Muscle of leg (tissue), 11 donors: ENCODE measurements around the gene BUD31. TPM values are rescaled to one million over a fixed set of nuclear protein-coding genes. Genes with fewer than 3 reads are reported as not detected.

Experiments
- DNase-seq: peaks from one replicate; pipeline ENCODE4 v3.0.0; 2013
- H3K27ac ChIP-seq: one replicate; pipeline ENCODE4 v1.5.1; 2013; ENCODE audit warnings: mild to moderate bottlenecking, low read length, control low read depth
- H3K27me3 ChIP-seq: one replicate; pipeline ENCODE4 v1.6.1; 2013; ENCODE audit warnings: low read length; ENCODE audit not compliant: control insufficient read depth, insufficient read depth
- H3K36me3 ChIP-seq: one replicate; pipeline ENCODE4 v1.6.1; 2013; ENCODE audit warnings: low read length; ENCODE audit not compliant: control insufficient read depth, insufficient read depth
- H3K4me1 ChIP-seq: one replicate; pipeline ENCODE4 v1.6.1; 2013; ENCODE audit warnings: low read length; ENCODE audit not compliant: control insufficient read depth, insufficient read depth
- H3K4me3 ChIP-seq: one replicate; pipeline ENCODE4 v1.5.1; 2013; ENCODE audit warnings: low read length, control low read depth
- H3K9me3 ChIP-seq: replicated peaks from 2 replicates; pipeline ENCODE4 v1.6.1; 2013; ENCODE audit warnings: low read depth, low read length; ENCODE audit not compliant: control insufficient read depth
- WGBS: methylation state at CpG from one replicate; pipeline ENCODE4 v1.1.5; 2013; ENCODE audit warnings: missing lambda C conversion rate; ENCODE audit not compliant: insufficient coverage; 5-methylcytosine and 5-hydroxymethylcytosine counted together
- polyA plus RNA-seq, 8 donors: library from polyadenylated mRNA; unstranded; fragments of 120-200 nt; gene quantifications; one replicate each; pipeline versions ENCODE4 v1.2.1 to v1.2.3, GENCODE V29; 2013; ENCODE audit warnings: inconsistent platforms in 1 of 8, low replicate concordance in 1 of 8; ENCODE audit not compliant: insufficient read length in 8 of 8, insufficient read depth in 1 of 8
- total RNA-seq: library from RNA; stranded (reverse); fragments of 120-200 nt; gene quantifications from one replicate; pipeline ENCODE4 v1.2.4, GENCODE V29; 2013

BUD31 gene
- total and polyA plus RNA-seq, 9 donors = 72.8 to 88.5 (median 79.6) TPM

DNA sequence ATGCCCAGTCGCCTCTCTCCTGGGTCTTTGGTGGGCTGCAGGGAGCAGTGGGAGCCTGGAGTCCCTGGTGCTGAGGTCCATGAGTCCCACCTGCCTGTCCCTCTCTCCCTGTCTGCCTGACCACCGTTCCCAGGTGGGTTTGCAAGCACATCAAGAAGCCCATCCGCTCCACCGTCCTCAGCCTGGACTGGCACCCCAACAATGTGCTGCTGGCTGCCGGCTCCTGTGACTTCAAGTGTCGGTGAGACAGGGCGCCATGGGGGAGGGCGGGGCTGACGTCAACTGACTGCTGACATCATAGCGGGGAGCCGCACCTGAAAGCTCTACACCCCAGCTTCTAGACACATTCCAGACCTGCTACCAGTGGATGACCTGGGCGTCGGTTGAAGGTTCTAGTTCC lies 19.0 kb upstream of the BUD31 start:
- no peak for DNase-seq
- no peak overlapping the region for H3K27ac ChIP-seq

DNA sequence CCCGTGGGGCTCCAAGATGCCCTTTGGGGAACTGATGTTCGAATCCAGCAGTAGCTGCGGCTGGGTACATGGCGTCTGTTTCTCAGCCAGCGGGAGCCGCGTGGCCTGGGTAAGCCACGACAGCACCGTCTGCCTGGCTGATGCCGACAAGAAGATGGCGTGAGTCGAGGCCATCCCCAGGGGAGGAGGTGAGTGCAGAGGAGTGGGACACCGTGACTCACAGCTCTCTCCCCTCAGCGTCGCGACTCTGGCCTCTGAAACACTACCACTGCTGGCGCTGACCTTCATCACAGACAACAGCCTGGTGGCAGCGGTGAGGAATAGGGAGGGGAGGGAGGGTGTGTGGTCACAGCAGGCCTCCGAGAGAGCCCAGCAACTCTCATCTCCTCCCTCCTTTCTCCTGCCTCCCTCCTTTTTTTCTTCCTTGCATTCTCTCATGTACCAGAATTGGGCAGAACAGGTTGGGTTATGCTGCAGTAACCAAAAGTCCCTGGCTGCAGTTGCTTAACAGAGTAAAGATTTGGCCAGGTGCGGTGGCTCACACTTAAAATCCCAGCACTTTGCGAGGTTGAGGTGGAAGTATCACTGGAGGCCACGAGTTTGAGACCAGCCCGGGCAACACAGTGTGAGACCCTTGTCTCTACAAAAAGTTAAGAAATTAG lies 17.7 kb upstream of the BUD31 start:
- H3K9me3 ChIP-seq = no peaks in the 10 kb centered on the region
- H3K4me3 ChIP-seq = no peak overlapping the region
- H3K27ac ChIP-seq = no peak overlapping the region
- peaks cover 55% of the 10 kb centered on the region for H3K36me3 ChIP-seq
- 90% methylated on average over 11 of the region's 23 CpGs for WGBS
- no peaks in the 10 kb centered on the region for H3K27me3 ChIP-seq
- H3K4me1 ChIP-seq = peaks cover 17% of the 10 kb centered on the region
- DNase-seq = no peak

More for the DNA sequence above, 19.0 kb upstream of the BUD31 start:
- no peak overlapping the region for H3K4me3 ChIP-seq
- H3K4me1 ChIP-seq = peaks cover 17% of the 10 kb centered on the region
- peaks cover 50% of the 10 kb centered on the region for H3K36me3 ChIP-seq
- 88% methylated on average over 9 of the region's 13 CpGs for WGBS
- H3K9me3 ChIP-seq = no peaks in the 10 kb centered on the region
- no peaks in the 10 kb centered on the region for H3K27me3 ChIP-seq

DNA sequence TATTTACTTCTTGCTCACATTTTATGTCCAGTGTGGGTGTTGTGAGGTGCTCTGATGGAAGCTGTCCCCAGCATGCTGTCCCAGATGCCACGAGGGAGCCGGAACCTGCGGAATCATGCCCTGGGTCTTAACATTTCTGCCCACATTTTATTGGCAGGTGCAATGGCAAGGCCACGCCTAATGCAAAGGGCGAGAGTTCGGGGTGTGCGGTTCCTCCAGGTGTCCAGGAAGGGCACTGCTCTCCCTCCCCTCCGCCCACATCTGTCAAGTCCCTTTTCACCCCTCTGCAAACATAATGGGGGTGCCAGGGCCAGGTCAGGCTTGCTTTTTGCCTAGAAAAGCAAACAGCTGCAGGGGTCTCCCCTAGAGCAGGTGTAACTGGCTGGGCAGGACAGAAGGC lies 16.7 kb upstream of the BUD31 start:
- peaks cover 17% of the 10 kb centered on the region for H3K4me1 ChIP-seq
- peaks cover 53% of the 10 kb centered on the region for H3K36me3 ChIP-seq
- 85% methylated on average over 8 of the region's 8 CpGs for WGBS
- H3K27ac ChIP-seq = no peak overlapping the region
- no peak for DNase-seq
- H3K27me3 ChIP-seq = no peaks in the 10 kb centered on the region
- H3K9me3 ChIP-seq = no peaks in the 10 kb centered on the region
- H3K4me3 ChIP-seq = no peak overlapping the region

DNA sequence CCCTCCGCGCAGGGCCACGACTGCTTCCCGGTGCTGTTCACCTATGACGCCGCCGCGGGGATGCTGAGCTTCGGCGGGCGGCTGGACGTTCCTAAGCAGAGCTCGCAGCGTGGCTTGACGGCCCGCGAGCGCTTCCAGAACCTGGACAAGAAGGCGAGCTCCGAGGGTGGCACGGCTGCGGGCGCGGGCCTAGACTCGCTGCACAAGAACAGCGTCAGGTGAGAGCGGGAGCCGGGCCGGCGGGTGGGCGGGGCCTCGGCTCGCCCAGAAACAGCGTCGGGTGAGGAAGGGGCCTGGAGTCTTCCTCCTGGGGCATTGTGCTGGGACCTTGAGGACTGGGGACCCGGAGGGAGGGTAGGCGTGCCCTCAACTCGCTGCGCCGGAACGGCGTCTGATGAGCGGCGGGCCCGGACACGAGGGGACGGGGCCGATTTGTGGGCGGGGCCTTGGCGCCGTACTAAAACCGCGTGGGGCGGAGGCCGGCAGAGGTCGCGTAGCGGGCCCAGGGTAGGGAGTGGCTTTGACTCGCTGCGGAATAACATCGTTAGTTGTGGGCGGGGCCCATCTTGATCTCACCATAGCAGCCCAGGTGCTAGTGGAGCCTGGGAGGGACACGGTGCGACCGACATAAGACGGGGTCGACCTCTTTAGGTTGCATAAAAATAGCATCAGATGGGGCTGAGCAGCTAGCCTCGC lies 16.0 kb upstream of the BUD31 start:
- peak overlapping the region; percentile 71 for H3K4me3 ChIP-seq
- H3K9me3 ChIP-seq = no peaks in the 10 kb centered on the region
- H3K27ac ChIP-seq = peak overlapping the region; percentile 35
- WGBS = 2% methylated on average over 68 of the region's 68 CpGs
- H3K27me3 ChIP-seq = no peaks in the 10 kb centered on the region
- peaks cover 17% of the 10 kb centered on the region for H3K4me1 ChIP-seq
- DNase-seq = peak; percentile 79
- H3K36me3 ChIP-seq = peaks cover 56% of the 10 kb centered on the region

DNA sequence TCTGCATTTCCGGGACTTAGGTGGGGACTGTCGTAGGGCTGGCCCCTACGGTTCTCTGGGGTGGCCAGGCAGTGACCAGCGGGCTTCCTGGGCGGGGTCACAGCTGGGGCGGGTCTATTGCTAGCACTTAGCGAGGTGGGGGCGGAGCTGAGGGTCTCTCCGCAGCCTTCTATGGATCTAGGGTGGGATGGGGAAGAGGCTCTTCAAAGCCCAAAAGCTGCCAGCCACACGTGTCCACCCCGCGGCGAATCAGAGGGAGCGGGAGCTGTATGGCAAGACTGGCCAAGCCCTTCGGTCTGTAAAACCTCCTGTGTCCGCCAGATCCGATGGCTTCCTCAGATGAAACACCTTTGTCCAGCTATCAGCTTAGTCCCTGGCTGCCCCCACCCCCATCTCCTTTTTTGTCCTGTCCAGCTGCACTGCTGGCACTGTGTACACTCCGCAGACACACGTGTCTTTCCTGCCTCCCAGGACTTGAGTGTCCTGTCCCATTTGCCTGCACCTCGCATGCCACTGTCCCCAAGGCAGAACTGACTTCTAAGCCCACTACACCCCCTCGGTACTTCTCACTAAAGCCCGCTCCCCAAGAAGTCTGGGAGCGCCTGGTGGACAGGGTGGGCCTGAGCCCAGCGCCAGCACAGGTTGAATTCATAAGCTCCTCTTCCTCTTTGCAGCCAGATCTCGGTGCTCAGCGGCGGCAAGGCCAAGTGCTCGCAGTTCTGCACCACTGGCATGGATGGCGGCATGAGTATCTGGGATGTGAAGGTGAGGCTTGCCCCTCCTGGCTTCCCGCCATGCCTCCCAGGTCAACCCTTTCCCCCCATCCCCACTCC lies 15.2 kb upstream of the BUD31 start:
- H3K4me3 ChIP-seq = peak overlapping the region; percentile 71
- H3K27ac ChIP-seq = peak overlapping the region; percentile 53
- H3K4me1 ChIP-seq = peaks cover 17% of the 10 kb centered on the region
- no peaks in the 10 kb centered on the region for H3K9me3 ChIP-seq
- H3K27me3 ChIP-seq = no peaks in the 10 kb centered on the region
- H3K36me3 ChIP-seq = peaks cover 58% of the 10 kb centered on the region
- WGBS = 23% methylated on average over 18 of the region's 30 CpGs
- peak; percentile 69 for DNase-seq

DNA sequence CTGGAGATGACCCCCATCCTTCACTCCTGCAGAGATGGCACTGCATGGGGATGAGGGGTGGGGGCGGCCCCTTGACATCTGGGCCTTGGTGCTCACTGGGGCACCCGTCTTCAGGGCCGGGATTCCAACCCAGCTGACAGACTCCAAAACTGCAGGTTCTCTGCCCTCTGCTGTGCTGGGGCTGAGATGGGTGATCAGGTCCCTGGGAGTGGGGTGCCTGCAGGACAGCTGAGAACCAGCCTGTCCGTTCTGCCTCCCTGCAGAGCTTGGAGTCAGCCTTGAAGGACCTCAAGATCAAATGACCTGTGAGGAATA lies 14.6 kb upstream of the BUD31 start:
- Histone ChIP-seq H3K36me3 (peaks cover 63% of the 10 kb centered on the region), H3K4me3 (no peak overlapping the region), H3K4me1 (peaks cover 17% of the 10 kb centered on the region), H3K9me3 (no peaks in the 10 kb centered on the region), H3K27me3 (no peaks in the 10 kb centered on the region), H3K27ac (no peak overlapping the region)
- DNase-seq = no peak
- WGBS = 68% methylated on average over 3 of the region's 4 CpGs

DNA sequence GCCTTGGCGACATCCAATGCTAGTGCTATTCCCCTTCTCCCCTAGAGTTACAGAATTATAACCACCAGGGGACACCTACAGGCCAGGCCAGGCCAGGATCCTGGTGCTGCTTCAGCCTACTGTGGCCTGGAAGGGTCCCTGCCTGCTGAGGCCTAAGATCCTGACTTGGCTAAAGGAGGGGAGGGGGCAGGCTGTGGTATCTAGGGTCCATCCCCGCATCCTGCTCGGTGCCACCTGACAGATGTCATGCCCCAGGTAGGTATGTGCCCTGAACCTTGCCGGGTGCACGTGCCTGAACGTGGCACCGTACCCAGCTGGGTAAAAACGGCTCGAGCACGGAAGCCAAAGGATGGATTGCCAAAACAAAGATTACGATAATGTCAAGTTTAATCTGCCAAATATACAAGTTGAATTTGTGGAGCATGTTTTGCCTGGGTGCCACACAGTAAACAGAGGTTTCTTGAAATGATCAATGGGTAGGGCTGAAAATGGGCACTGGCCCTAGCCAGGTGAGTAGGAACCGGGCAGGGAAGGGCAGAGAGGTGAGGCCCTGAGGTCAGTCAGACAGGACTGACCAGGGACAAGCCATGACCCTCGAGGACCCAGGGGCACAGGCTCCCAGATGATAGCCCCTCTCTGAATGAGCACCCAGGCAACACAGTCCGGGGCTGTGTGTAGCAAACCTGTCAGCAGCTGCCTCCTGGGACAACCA lies 13.0 kb upstream of the BUD31 start:
- no peak overlapping the region for H3K4me3 ChIP-seq
- 82% methylated on average over 12 of the region's 14 CpGs for WGBS
- peaks cover 17% of the 10 kb centered on the region for H3K4me1 ChIP-seq
- peaks cover 66% of the 10 kb centered on the region for H3K36me3 ChIP-seq
- H3K27ac ChIP-seq = no peak overlapping the region
- DNase-seq = no peak
- H3K9me3 ChIP-seq = no peaks in the 10 kb centered on the region
- H3K27me3 ChIP-seq = no peaks in the 10 kb centered on the region

DNA sequence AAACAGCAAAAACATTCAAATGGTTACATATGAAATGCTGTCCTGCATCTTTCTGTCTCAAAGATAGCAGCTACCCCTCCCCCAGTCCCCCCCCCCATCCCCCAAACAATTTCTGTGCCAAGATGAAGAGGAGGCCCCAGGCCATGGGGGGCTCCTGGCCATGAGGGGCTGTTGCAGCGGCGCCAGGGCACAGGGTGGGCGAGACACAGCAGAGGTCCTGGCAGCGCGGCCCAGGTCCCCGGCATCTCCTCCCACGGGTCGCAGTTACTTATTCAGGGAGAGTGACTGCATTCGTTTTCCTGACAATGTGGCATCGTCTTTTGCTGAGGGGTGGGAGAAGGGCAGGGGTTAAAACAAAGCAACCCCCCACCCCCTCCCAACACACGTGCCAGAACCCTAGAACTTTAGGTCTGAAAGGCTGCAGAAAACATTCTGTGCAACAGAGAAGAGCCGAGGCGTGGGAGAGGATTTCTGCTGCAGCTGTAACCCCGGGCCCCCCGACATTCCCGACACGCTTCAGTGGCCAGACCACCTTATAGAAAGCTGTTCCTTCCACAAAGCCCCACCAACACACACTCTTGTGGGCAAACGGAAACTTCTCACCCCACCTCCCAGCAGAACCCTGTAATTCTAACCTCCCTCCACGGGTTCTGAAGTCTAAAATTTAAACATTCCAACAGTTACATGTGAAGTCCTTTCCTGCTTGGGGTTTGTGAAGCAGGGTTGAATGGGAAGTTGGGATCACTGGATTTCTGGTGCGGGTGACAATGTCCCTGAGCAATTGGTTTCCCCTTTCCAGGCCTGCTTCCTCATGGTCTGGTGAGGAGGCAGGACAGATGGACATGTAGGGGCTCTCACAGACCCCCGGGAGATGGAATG lies 12.1 kb upstream of the BUD31 start:
- peaks cover 64% of the 10 kb centered on the region for H3K36me3 ChIP-seq
- WGBS = 72% methylated on average over 6 of the region's 21 CpGs

DNA sequence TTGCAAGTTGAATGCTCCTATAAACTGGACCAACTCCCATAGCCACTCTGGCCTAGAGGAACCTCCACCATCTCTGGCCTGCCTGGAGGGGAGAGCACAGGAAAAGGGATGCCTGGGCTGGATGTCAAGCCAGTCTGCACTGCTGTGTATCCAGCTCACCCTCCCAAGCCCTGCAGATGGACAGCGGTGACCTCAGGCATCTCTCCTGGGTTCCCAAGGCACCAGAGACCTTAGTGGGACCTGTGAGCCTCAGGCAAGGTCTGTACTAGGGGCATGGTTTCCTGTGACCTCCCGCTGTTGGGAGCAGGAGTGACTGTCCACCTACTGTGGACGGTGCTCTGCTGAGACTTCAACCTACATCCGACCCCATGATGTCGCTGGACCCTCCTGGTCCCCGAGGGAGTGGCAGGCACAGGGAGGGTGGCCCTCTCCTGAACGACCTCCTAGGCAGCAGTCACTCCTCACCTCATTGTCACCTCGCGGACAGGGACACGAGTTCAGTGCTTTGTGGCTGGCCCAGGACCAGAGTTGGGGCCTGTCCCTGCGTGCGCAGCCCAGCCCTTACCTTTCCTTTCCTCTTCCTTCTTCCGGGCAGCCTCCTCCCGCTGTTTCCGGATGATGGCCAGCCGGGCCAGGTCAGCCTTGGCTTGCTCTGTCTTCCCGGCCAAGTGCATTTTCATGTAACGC lies 11.3 kb upstream of the BUD31 start:
- Histone ChIP-seq H3K27ac (no peak overlapping the region), H3K27me3 (no peaks in the 10 kb centered on the region), H3K4me3 (no peak overlapping the region), H3K4me1 (peaks cover 15% of the 10 kb centered on the region), H3K9me3 (no peaks in the 10 kb centered on the region), H3K36me3 (peaks cover 68% of the 10 kb centered on the region)
- DNase-seq = no peak
- 89% methylated on average over 15 of the region's 18 CpGs for WGBS

More for the DNA sequence above, 12.1 kb upstream of the BUD31 start:
- Histone ChIP-seq H3K4me1 (peaks cover 17% of the 10 kb centered on the region), H3K9me3 (no peaks in the 10 kb centered on the region), H3K4me3 (no peak overlapping the region), H3K27ac (no peak overlapping the region), H3K27me3 (no peaks in the 10 kb centered on the region)
- no peak for DNase-seq
